Liver (tissue), 9 donors: Measurements from ENCODE around the gene TMEM14A. TPM values are rescaled to one million over a fixed set of nuclear protein-coding genes. Genes with fewer than 3 reads are reported as not detected.

Source experiments
- DNase-seq: peaks from one replicate; pipeline ENCODE4 v3.0.0-alpha.2; 2017; ENCODE audit warnings: low spot score
- H3K27ac ChIP-seq, 2 donors: one replicate each; pipeline ENCODE4 v1.7.0; 2013; ENCODE audit warnings: inconsistent platforms in 2 of 2, low read length in 2 of 2, control low read depth in 1 of 2, low read depth in 1 of 2, mild to moderate bottlenecking in 1 of 2
- H3K27me3 ChIP-seq, 4 donors: one replicate each; pipeline versions ENCODE4 v1.6.1 to v1.7.0; 2013; ENCODE audit warnings: low read length in 3 of 4, inconsistent platforms in 1 of 4, mild to moderate bottlenecking in 1 of 4, moderate library complexity in 1 of 4; ENCODE audit not compliant: control insufficient read depth in 4 of 4, insufficient read depth in 4 of 4
- H3K36me3 ChIP-seq, 4 donors: one replicate each; pipeline versions ENCODE4 v1.6.1 to v1.7.0; 2013; ENCODE audit warnings: low read length in 3 of 4, mild to moderate bottlenecking in 3 of 4, low read depth in 1 of 4, moderate library complexity in 1 of 4; ENCODE audit not compliant: control insufficient read depth in 4 of 4, insufficient read depth in 3 of 4
- H3K4me1 ChIP-seq, 4 donors: one replicate each; pipeline versions ENCODE4 v1.6.1 to v1.7.0; 2013; ENCODE audit warnings: low read length in 3 of 4, mild to moderate bottlenecking in 3 of 4, moderate library complexity in 1 of 4; ENCODE audit not compliant: control insufficient read depth in 4 of 4, insufficient read depth in 4 of 4
- H3K4me3 ChIP-seq, 3 donors: one replicate each; pipeline versions ENCODE4 v1.6.1 to v1.7.0; 2013; ENCODE audit warnings: low read length in 3 of 3, control low read depth in 1 of 3, low read depth in 1 of 3, mild to moderate bottlenecking in 1 of 3
- H3K9ac ChIP-seq, 2 donors: one replicate each; pipeline ENCODE4 v1.7.0; 2013; ENCODE audit warnings: low read length in 2 of 2, mild to moderate bottlenecking in 2 of 2, moderate library complexity in 2 of 2, control low read depth in 1 of 2, low read depth in 1 of 2
- H3K9me3 ChIP-seq, 4 donors: one replicate each; pipeline versions ENCODE4 v1.6.1 to v1.7.0; 2013; ENCODE audit warnings: low read length in 3 of 4; ENCODE audit not compliant: control insufficient read depth in 4 of 4
- ATF3 ChIP-seq: IDR thresholded peaks from 2 replicates; pipeline ENCODE4 v1.6.1; 2016; ENCODE audit warnings: antibody characterized with exemption
- CTCF ChIP-seq: fragments of 150-350 bp; IDR thresholded peaks from 2 replicates; pipeline ENCODE4 v1.5.1; 2017; ENCODE audit warnings: improper control_type of control experiment, low read depth, low read length; ENCODE audit not compliant: missing input control
- EGR1 ChIP-seq, 2 donors: IDR thresholded peaks; 2 replicates each; pipeline ENCODE4 v1.6.1; 2016 to 2018; ENCODE audit warnings: antibody characterized with exemption in 2 of 2, low read depth in 2 of 2
- FOXA1 ChIP-seq: IDR thresholded peaks from 2 replicates; pipeline ENCODE4 v1.6.1; 2016; ENCODE audit warnings: antibody characterized with exemption
- FOXA2 ChIP-seq: IDR thresholded peaks from 2 replicates; pipeline ENCODE4 v1.6.1; 2016; ENCODE audit warnings: antibody characterized with exemption
- GABPA ChIP-seq, 2 donors: IDR thresholded peaks in 1 of 2; conservative IDR thresholded peaks in 1 of 2; 2 replicates each; pipeline ENCODE4 v1.6.1; 2016; ENCODE audit warnings: antibody characterized with exemption in 2 of 2, mild to moderate bottlenecking in 1 of 2, moderate library complexity in 1 of 2
- HNF4A ChIP-seq, 2 donors: conservative IDR thresholded peaks; 2 replicates each; pipeline ENCODE4 v1.6.1; 2016; ENCODE audit warnings: antibody characterized with exemption in 2 of 2, mild to moderate bottlenecking in 2 of 2
- HNF4G ChIP-seq: IDR thresholded peaks from 2 replicates; pipeline ENCODE4 v1.6.1; 2016; ENCODE audit warnings: antibody characterized with exemption
- MAX ChIP-seq: IDR thresholded peaks from 2 replicates; pipeline ENCODE4 v1.6.1; 2016; ENCODE audit warnings: antibody characterized with exemption
- NR2F2 ChIP-seq: IDR thresholded peaks from 2 replicates; pipeline ENCODE4 v1.6.1; 2016; ENCODE audit warnings: antibody characterized with exemption
- RAD21 ChIP-seq, 2 donors: IDR thresholded peaks; 2 replicates each; pipeline ENCODE4 v1.6.1; 2016; ENCODE audit warnings: antibody characterized with exemption in 2 of 2, mild to moderate bottlenecking in 2 of 2
- REST ChIP-seq: IDR thresholded peaks from 2 replicates; pipeline ENCODE4 v1.6.1; 2016; ENCODE audit warnings: antibody characterized with exemption, mild to moderate bottlenecking
- RXRA ChIP-seq, 2 donors: IDR thresholded peaks; 2 replicates each; pipeline ENCODE4 v1.6.1; 2017 to 2018; ENCODE audit warnings: antibody characterized with exemption in 2 of 2, mild to moderate bottlenecking in 1 of 2
- SP1 ChIP-seq: IDR thresholded peaks from 2 replicates; pipeline ENCODE4 v1.6.1; 2018; ENCODE audit warnings: antibody characterized with exemption, mild to moderate bottlenecking
- TAF1 ChIP-seq: conservative IDR thresholded peaks from 2 replicates; pipeline ENCODE4 v1.6.1; 2016; ENCODE audit warnings: antibody characterized with exemption, mild to moderate bottlenecking
- YY1 ChIP-seq: IDR thresholded peaks from 2 replicates; pipeline ENCODE4 v1.6.1; 2016; ENCODE audit warnings: antibody characterized with exemption, mild to moderate bottlenecking
- ZBTB33 ChIP-seq: IDR thresholded peaks from 2 replicates; pipeline ENCODE4 v1.6.1; 2016; ENCODE audit warnings: antibody characterized with exemption
- WGBS: extraction: QIAGEN DNeasy Blood & Tissue Kit; methylation state at CpG from one replicate; pipeline ENCODE4 v1.1.7; 2013; 5-methylcytosine and 5-hydroxymethylcytosine counted together
- polyA plus RNA-seq, 2 donors: library from polyadenylated mRNA; stranded (reverse) in 1 of 2; unstranded in 1 of 2; fragments of 200-250 nt in 1 of 2; fragments of >200 nt in 1 of 2; fragmentation: Nextera tagmentation in 1 of 2; extraction: Ambion mirVana in 1 of 2; gene quantifications; one replicate each; pipeline versions ENCODE4 v1.2.1 to v1.2.3, GENCODE V29; 2013 to 2015
- total RNA-seq, 2 donors: library from RNA; depleted of rRNA; stranded (reverse); fragments of >200 nt; gene quantifications; one replicate each; pipeline ENCODE4 v1.2.3, GENCODE V29; 2014
- donor health status: healthy.
- donor health status: healthy.
- donor health status: healthy.
- donor health status: healthy.
- donor health status: healthy.

The TMEM14A gene
- total and polyA plus RNA-seq, 4 donors, result 15.6 to 63.6 (median 22.9) TPM

- no peaks in the 10 kb centered on the region for H3K27me3 ChIP-seq
- H3K9me3 ChIP-seq, result no peaks in the 10 kb centered on the region
- WGBS, result 28% methylated on average over 2 of the region's 2 CpGs
- no peak overlapping the region for H3K4me3 ChIP-seq
- H3K9ac ChIP-seq, result no peak overlapping the region
- H3K4me1 ChIP-seq, result peaks cover 20 to 51% (median 45%) of the 10 kb centered on the region in 4 donors
- DNase-seq, result no peak
- H3K27ac ChIP-seq, result peak overlapping the region; percentile 71 to 79
- no peaks in the 10 kb centered on the region for H3K36me3 ChIP-seq
- no peak for TF ChIP-seq HNF4G
- no peak for TF ChIP-seq FOXA1
- TF ChIP-seq RXRA (IDR thresholded peaks at IDR 0.05), result no peak
- no peak for TF ChIP-seq SP1
- TF ChIP-seq EGR1 (IDR thresholded peaks at IDR 0.05; ENCODE audit: low read depth in 2 of 2), result no peak
- no peak for TF ChIP-seq CTCF
- peak; percentile 47 for TF ChIP-seq NR2F2
- no peak for TF ChIP-seq YY1
- no peak for TF ChIP-seq FOXA2
- TF ChIP-seq REST, result no peak
- TF ChIP-seq RAD21 (IDR thresholded peaks at IDR 0.05), result no peak
- TF ChIP-seq HNF4A (conservative IDR thresholded peaks at IDR 0.05), result no peak
- no peak for TF ChIP-seq ATF3
- no peak for TF ChIP-seq TAF1
- TF ChIP-seq GABPA (IDR thresholded peaks at IDR 0.05 in 1 of 2, conservative IDR thresholded peaks at IDR 0.05 in 1 of 2), result no peak
- TF ChIP-seq ZBTB33, result peak; percentile 21
- TF ChIP-seq MAX, result no peak
Observed at GRCh38 chr6:52724042-52724405, 53.1 kb downstream of the TMEM14A start.
